Sigmoid colon (tissue), 7 donors: Measurements from ENCODE around the gene GCDH. TPM values are rescaled to one million over a fixed set of nuclear protein-coding genes. Genes with fewer than 3 reads are reported as not detected.

Source experiments
- DNase-seq: peaks from one replicate; pipeline ENCODE4 v3.0.0-alpha.2; 2019
- H3K27ac ChIP-seq, 4 donors: fragments of 200-600 bp; sonication (generic); one replicate each; pipeline ENCODE4 v1.5.1; 2016 to 2019; ENCODE audit warnings: mild to moderate bottlenecking in 1 of 4
- H3K27me3 ChIP-seq, 3 donors: fragments of 200-600 bp; sonication (generic); one replicate each; pipeline ENCODE4 v1.5.1; 2019; ENCODE audit warnings: mild to moderate bottlenecking in 1 of 3
- H3K36me3 ChIP-seq, 4 donors: fragments of 200-600 bp; sonication (generic); one replicate each; pipeline ENCODE4 v1.5.1; 2016 to 2019
- H3K4me1 ChIP-seq, 4 donors: fragments of 200-600 bp; sonication (generic); one replicate each; pipeline ENCODE4 v1.5.1; 2017 to 2019
- H3K4me3 ChIP-seq, 4 donors: fragments of 200-600 bp; sonication (generic); one replicate each; pipeline ENCODE4 v1.5.1; 2017 to 2019; ENCODE audit warnings: mild to moderate bottlenecking in 2 of 4, moderate library complexity in 1 of 4
- H3K9me3 ChIP-seq, 4 donors: fragments of 200-600 bp in 3 of 4; sonication (generic) in 3 of 4; one replicate each; pipeline versions ENCODE4 v1.5.1 to v1.6.1; 2013 to 2019
- CTCF ChIP-seq, 4 experiments: fragments of 450-650 bp in 3 of 4; fragments of 200-600 bp in 1 of 4; IDR thresholded peaks; one replicate each; pipeline ENCODE4 v1.5.1; 2016 to 2019; ENCODE audit warnings: antibody characterized with exemption in 4 of 4, mild to moderate bottlenecking in 3 of 4, moderate library complexity in 2 of 4
- EP300 ChIP-seq, 4 donors: sonication (generic); formaldehyde crosslinking; IDR thresholded peaks; one replicate each; pipeline ENCODE4 v1.6.1; 2017; ENCODE audit warnings: antibody characterized with exemption in 4 of 4
- POLR2A ChIP-seq, 2 donors: fragments of 450-650 bp; IDR thresholded peaks; one replicate each; pipeline ENCODE4 v1.6.1; 2016; ENCODE audit warnings: antibody characterized with exemption in 2 of 2, mild to moderate bottlenecking in 2 of 2, moderate library complexity in 2 of 2
- POLR2AphosphoS5 ChIP-seq, 4 donors: sonication (generic); formaldehyde crosslinking; IDR thresholded peaks; one replicate each; pipeline ENCODE4 v1.6.1; 2017; ENCODE audit warnings: antibody characterized with exemption in 4 of 4
- WGBS, 2 donors: extraction: QIAGEN DNeasy Blood & Tissue Kit; methylation state at CpG; one replicate each; pipeline ENCODE4 v1.1.7; 2013; 5-methylcytosine and 5-hydroxymethylcytosine counted together
- intact Hi-C: fragments of 100-400 bp; cut with DNase I; formaldehyde crosslinking; loops from one replicate; pipeline ENCODE4 v1.15.1; 2023
- polyA plus RNA-seq, 3 donors: library from polyadenylated mRNA; stranded (reverse); fragments of 200-250 nt; gene quantifications; one replicate each; pipeline ENCODE4 v1.2.3, GENCODE V29; 2013
- total RNA-seq, 4 donors: library from RNA; depleted of rRNA; stranded (reverse); fragments of >200 nt; gene quantifications; one replicate each; pipeline ENCODE4 v1.1.0, GENCODE V29; 2016
- donor health status: healthy with polysubstance abuse.
- donor health status: Bipolar disorder and iron deficiency.
- donor health status: healthy.

Gene GCDH
- total and polyA plus RNA-seq, 7 donors: 10.8 to 85.0 (median 27.1) TPM

GRCh38 chr19:12872941-12873890, 17.7 kb upstream of the GCDH start:
- H3K36me3 ChIP-seq: peaks cover 0 to 39% (median 15%) of the 10 kb centered on the region in 4 donors
- 41 to 63% methylated on average over 70 of the region's 70 CpGs for WGBS, 2 donors
- H3K4me3 ChIP-seq: peak overlapping the region in 1 of 4 donors; percentile 14

GRCh38 chr19:12873891-12874745, 16.8 kb upstream of the GCDH start:
- H3K36me3 ChIP-seq: peaks cover 0 to 45% (median 19%) of the 10 kb centered on the region in 4 donors
- intact Hi-C loops: no loop called here
- no peak overlapping the region for H3K4me3 ChIP-seq
- no peaks in the 10 kb centered on the region for H3K4me1 ChIP-seq
- no peaks in the 10 kb centered on the region for H3K9me3 ChIP-seq
- H3K27ac ChIP-seq: no peak overlapping the region
- no peaks in the 10 kb centered on the region for H3K27me3 ChIP-seq
- WGBS, 2 donors: 79 to 86% methylated on average over 86 of the region's 86 CpGs
- no peak for TF ChIP-seq POLR2AphosphoS5 (IDR thresholded peaks at IDR 0.05)
- TF ChIP-seq POLR2A (IDR thresholded peaks at IDR 0.05): no peak
- no peak for TF ChIP-seq CTCF (IDR thresholded peaks at IDR 0.05)
- TF ChIP-seq EP300 (IDR thresholded peaks at IDR 0.05): no peak
- DNase-seq: no peak

More at GRCh38 chr19:12872941-12873890, 17.7 kb upstream of the GCDH start:
- H3K27me3 ChIP-seq: peaks cover 0 to 6% (median 3%) of the 10 kb centered on the region in 3 donors
- intact Hi-C loops: no loop called here
- no peaks in the 10 kb centered on the region for H3K4me1 ChIP-seq
- no peaks in the 10 kb centered on the region for H3K9me3 ChIP-seq
- H3K27ac ChIP-seq: no peak overlapping the region
- TF ChIP-seq CTCF (IDR thresholded peaks at IDR 0.05): no peak
- no peak for TF ChIP-seq EP300 (IDR thresholded peaks at IDR 0.05)
- no peak for TF ChIP-seq POLR2A (IDR thresholded peaks at IDR 0.05)
- no peak for TF ChIP-seq POLR2AphosphoS5 (IDR thresholded peaks at IDR 0.05)
- no peak for DNase-seq

GRCh38 chr19:12875086-12875485, 15.9 kb upstream of the GCDH start:
- Histone ChIP-seq H3K27me3 (no peaks in the 10 kb centered on the region), H3K27ac (no peak overlapping the region), H3K4me3 (no peak overlapping the region), H3K4me1 (peaks cover 0 to 3% (median 2%) of the 10 kb centered on the region in 4 donors), H3K36me3 (peaks cover 0 to 45% (median 19%) of the 10 kb centered on the region in 4 donors), H3K9me3 (no peaks in the 10 kb centered on the region)
- TF ChIP-seq EP300 (IDR thresholded peaks at IDR 0.05) (no peak), CTCF (IDR thresholded peaks at IDR 0.05) (no peak), POLR2AphosphoS5 (IDR thresholded peaks at IDR 0.05) (no peak), POLR2A (IDR thresholded peaks at IDR 0.05) (no peak)
- 95% methylated on average over 6 of the region's 6 CpGs for WGBS, 2 donors
- intact Hi-C loops: no loop called here
- no peak for DNase-seq

- 12 to 17% methylated on average over 29 of the region's 29 CpGs for WGBS, 2 donors
These were observed 10.3 kb upstream of the GCDH start for GRCh38 chr19:12880551-12881171.

More at GRCh38 chr19:12880551-12881171, 10.3 kb upstream of the GCDH start:
- Histone ChIP-seq H3K4me3 (peak overlapping the region; percentile 50 to 88 (median 80)), H3K9me3 (no peaks in the 10 kb centered on the region), H3K36me3 (peaks cover 0 to 32% (median 19%) of the 10 kb centered on the region in 4 donors), H3K4me1 (peaks cover 0 to 30% (median 25%) of the 10 kb centered on the region in 4 donors), H3K27ac (peak overlapping the region; percentile 89 to 97 (median 94)), H3K27me3 (peaks cover 5 to 15% (median 10%) of the 10 kb centered on the region in 3 donors)
- TF ChIP-seq POLR2A (IDR thresholded peaks at IDR 0.05) (no peak), POLR2AphosphoS5 (IDR thresholded peaks at IDR 0.05) (no peak), CTCF (IDR thresholded peaks at IDR 0.05) (peak in 1 of 4 experiments; percentile 14), EP300 (IDR thresholded peaks at IDR 0.05) (no peak)
- DNase-seq: peak; percentile 77
- intact Hi-C loops: loop anchor here (10.0 kb wide), 1 partner anchor 224 kb away; the partner anchor contains the start of gene LYL1
